GM12865 (cell line): Measurements from ENCODE around the gene C6orf89.
"Not testable (repeated sequence)": the region's sequence is repeated elsewhere in the genome, so short reads cannot be mapped to it uniquely, and the experiment has no call there.

Source experiments
- DNase-seq: peaks from one replicate; pipeline ENCODE4 v3.0.0; 2010; ENCODE audit warnings: low read depth
- H3K4me3 ChIP-seq: 2 replicates; pipeline ENCODE4 v1.5.1; 2011; ENCODE audit warnings: mild to moderate bottlenecking, low read depth, low read length, control low read depth
- TF ChIP-seq, protein P1 (sequence below): IDR thresholded peaks from 2 replicates; pipeline ENCODE4 v1.5.1; 2011; ENCODE audit warnings: low read length, control low read depth, low read depth, inconsistent platforms; ENCODE audit not compliant: insufficient read depth; ENCODE audit errors: missing control alignments

Gene C6orf89

DNA sequence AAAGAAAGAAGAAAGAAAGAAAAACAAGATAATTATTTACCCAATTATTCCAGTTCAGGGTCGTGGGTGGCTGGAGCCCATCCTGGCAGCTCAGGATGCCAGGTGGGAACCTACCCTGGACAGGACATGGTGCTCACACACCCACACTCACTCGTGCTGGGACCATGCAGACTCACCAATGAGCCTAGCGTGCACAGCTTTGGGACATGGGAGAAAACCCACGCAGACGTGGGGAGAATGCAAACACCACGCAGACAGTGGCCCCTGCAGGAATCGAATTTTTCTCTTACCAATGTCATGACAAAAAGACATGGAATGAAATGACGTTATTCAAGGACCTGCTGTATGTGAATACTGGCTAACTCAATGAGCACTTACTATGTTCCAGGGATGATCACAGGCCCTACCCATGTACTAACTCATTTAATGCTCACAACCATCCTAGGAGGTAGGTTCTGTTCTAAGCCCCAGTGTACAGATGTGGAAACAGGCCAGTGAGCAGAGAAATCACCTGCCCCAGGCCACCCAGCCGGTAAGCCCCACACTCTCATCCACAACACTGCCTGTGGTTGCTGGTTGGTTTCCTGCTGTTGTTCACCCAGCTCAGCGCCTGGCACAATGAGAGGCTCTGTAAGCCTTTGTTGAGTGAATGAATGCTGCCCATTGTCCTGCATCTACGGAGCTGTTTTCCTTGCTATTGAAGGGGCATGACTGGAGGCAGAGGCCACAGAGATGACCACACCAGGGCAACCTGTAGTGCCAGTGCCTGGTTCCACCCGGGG, 62.0 kb downstream of the C6orf89 start:
- no peak overlapping the region for H3K4me3 ChIP-seq
- TF ChIP-seq, protein P1, sequence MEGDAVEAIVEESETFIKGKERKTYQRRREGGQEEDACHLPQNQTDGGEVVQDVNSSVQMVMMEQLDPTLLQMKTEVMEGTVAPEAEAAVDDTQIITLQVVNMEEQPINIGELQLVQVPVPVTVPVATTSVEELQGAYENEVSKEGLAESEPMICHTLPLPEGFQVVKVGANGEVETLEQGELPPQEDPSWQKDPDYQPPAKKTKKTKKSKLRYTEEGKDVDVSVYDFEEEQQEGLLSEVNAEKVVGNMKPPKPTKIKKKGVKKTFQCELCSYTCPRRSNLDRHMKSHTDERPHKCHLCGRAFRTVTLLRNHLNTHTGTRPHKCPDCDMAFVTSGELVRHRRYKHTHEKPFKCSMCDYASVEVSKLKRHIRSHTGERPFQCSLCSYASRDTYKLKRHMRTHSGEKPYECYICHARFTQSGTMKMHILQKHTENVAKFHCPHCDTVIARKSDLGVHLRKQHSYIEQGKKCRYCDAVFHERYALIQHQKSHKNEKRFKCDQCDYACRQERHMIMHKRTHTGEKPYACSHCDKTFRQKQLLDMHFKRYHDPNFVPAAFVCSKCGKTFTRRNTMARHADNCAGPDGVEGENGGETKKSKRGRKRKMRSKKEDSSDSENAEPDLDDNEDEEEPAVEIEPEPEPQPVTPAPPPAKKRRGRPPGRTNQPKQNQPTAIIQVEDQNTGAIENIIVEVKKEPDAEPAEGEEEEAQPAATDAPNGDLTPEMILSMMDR, result no peak
- DNase-seq, result no peak

DNA sequence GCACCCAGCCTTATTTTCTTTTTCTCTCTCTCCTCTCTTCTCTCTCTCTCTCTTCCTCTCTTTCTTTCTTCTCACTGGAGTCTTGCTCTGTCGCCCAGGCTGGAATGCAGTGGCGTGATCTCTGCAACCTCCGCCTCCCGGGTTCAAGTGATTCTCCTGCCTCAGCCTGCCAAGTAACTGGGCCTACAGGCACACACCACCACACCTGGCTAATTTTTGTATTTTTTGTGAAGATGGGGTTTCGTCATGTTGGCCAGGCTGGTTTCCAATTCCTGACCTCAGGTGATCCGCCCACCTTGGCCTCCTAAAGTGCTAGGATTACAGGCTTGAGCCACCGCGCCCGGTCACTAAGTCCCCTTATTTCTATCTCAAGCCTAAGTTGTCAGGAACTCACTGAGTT, 63.3 kb downstream of the C6orf89 start:
- not testable (repeated sequence) for DNase-seq, H3K4me3 ChIP-seq

DNA sequence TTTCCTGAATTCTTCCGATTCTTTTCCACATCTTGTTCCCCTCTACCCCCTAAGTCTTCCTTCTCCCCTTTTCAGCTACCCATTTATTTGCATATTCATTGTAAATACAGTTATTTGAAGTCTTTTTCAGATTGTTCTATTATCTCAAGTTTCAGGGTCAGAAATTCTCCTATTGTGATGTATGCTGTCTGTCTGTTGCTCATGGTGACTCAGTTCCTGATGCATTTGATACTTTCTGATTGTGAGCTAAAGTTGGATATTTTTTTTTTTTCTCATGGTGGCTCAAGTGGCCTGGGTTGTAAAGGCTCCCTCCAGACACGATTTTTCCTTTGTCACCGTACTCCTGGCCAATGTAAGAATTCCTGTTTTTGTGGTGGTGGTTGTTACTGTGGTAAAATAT, 63.9 kb downstream of the C6orf89 start:
- DNase-seq, result no peak
- TF ChIP-seq, protein P1, result no peak

DNA sequence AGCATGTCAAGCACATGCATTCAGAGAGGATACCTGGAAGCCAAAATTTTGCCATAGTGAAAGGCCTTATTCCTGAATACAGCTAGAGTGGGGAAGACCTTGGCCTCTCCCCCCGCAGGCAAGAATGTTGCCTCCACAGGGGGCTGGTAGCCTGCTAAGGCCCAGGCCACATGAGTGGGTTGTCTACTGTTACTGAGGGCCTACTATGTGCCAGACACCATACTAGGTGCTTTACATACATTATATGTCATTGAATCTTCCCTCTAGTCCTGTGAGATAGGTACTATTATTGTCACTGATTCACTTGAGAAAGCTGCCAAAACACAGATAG, 68.1 kb downstream of the C6orf89 start:
- TF ChIP-seq, protein P1, result no peak
- H3K4me3 ChIP-seq, result no peak overlapping the region

More for the DNA sequence above, 63.9 kb downstream of the C6orf89 start:
- H3K4me3 ChIP-seq, result no peak overlapping the region

DNA sequence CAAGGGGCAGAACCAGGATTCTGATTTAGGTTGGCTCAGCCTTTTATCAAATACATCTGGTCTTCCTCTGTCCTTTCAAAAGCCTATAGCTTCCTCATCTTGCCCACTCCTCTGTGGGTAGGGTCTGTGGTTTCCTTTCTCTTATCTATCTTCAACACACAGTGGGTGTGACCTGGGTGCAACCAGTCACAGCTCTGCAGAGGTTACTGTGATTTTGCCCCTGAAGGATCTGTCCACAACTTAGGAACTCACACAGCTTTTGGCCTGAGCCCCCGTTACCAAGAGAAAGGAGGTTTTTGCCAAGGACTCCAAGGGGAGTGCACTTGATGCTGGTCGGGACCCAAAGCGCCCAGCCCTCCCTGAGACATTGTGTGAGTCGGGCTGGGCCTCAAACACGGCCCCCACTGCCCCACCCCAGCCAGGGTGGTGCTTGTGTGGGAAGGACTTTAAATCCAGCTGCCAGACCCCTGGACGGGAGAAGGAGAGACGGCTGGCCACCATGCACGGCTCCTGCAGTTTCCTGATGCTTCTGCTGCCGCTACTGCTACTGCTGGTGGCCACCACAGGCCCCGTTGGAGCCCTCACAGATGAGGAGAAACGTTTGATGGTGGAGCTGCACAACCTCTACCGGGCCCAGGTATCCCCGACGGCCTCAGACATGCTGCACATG, 68.6 kb downstream of the C6orf89 start, which contains the start of gene PI16:
Gene PI16 (plus strand): TSS at position 477 of the 670 bp plus-strand sequence. CDS start 23 bp downstream, at position 500.
- H3K4me3 ChIP-seq, result no peak within 1 kb of the TSS
- TF ChIP-seq, protein P1, result no peak
- DNase-seq, result no peak

More for the DNA sequence above, 68.1 kb downstream of the C6orf89 start:
- no peak for DNase-seq

DNA sequence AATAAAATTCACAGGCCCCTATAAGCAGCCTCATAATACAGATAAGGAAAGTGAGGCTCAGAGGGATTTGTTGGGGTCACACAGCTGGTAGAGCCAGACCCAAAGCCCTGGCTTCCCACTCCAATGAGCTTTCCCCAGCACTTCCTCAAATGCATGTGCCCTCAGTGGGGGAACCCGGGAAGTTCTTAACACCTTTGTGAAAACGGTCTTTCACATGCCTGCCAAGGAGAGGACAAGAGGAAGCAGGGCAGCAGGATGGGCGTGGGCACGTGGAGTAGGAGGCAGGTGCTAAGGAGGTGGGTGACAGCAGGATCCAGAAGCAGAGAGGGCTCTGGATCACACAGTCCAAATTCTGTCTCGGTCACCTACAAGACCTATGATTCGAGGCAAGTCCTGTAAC, 69.4 kb downstream of the C6orf89 start:
- H3K4me3 ChIP-seq, result no peak overlapping the region
- TF ChIP-seq, protein P1, result no peak
- DNase-seq, result no peak

DNA sequence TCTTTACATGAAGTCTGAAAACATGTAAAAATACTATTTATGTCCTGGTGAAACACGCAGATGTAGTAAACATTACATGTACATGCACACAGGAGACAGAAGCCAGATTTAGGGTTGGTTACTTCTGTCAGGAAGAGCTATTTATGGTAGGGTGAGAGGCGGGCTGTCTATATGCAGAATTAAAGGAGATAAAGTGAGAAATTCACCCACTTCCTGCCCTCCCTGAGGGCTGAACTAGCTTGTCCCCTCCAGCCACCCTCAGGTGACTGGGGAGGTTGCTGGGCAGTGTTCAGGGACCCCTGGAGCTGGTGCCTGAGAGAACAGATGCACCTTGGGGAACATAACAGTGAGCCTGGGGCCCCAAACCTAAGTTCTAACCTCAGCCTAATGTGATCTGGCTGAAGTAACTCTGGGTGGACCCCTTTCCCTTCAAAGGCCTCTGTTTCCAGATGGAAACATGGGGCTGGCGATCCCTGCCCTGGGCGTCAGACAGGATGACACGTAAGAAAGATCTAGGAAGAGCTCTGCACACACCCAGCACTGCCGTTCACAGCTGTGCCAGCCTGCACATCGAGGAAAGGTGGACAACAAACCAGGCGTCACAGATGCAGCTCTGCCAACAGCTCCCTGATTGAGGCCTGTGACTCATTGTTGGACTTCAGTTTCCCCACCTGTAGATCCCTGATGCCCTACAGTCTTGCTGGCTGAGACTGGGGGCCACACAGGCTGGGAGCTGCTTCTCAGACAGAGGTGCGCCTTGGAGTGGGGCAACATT, 70.1 kb downstream of the C6orf89 start:
- no peak overlapping the region for H3K4me3 ChIP-seq
- DNase-seq, result no peak
- TF ChIP-seq, protein P1, result no peak
